SK-N-SH (cell line): ENCODE results near the gene FCMR. TPM values are rescaled to one million over a fixed set of nuclear protein-coding genes. Genes with fewer than 3 reads are reported as not detected.

ENCODE experiments used
- CTCF ChIA-PET: fragments of 300-600, 350-600 bp; formaldehyde crosslinking; extraction: SDS; loops from one replicate; lab custom pipeline; 2021; lab: Yijun Ruan, JAX
- POLR2A ChIA-PET: fragments of 350-600 bp; sonication (Branson Sonifier 250); formaldehyde crosslinking; extraction: SDS; loops from one replicate; lab custom pipeline; 2020; ENCODE audit warnings: antibody characterized with exemption, inconsistent platforms; lab: Yijun Ruan, JAX
- DNase-seq: peaks from one replicate; pipeline ENCODE4 v3.0.0; 2012
- H2AFZ ChIP-seq: fragments of 200-600 bp; sonication (generic); 2 replicates; pipeline ENCODE4 v1.8.1; 2016; ENCODE audit warnings: antibody characterized with exemption, mild to moderate bottlenecking, low read depth
- H3F3A ChIP-seq: fragments of 200-600 bp; sonication (generic); replicated peaks from 2 replicates; pipeline ENCODE3; 2016; ENCODE audit warnings: antibody characterized with exemption, mild to moderate bottlenecking; ENCODE audit not compliant: insufficient read depth
- H3K27ac ChIP-seq, 2 experiments: fragments of 200-500 bp in 1 of 2; fragments of 200-600 bp in 1 of 2; sonication (Bioruptor generic) in 1 of 2; sonication (generic), shearing (Covaris generic) in 1 of 2; 2 replicates each; pipeline versions ENCODE4 v1.5.1 to v1.6.1; 2014 to 2016; ENCODE audit warnings: low read depth in 2 of 2, inconsistent platforms in 1 of 2, low read length in 1 of 2, mild to moderate bottlenecking in 1 of 2, mixed read lengths in 1 of 2
- H3K27me3 ChIP-seq: fragments of 200-600 bp; sonication (generic), shearing (Covaris generic); 2 replicates; pipeline ENCODE4 v1.6.1; 2016; ENCODE audit warnings: mixed run types; ENCODE audit not compliant: insufficient read depth
- H3K36me3 ChIP-seq, 2 experiments: fragments of 200-500 bp in 1 of 2; fragments of 200-600 bp in 1 of 2; sonication (Bioruptor generic) in 1 of 2; sonication (generic) in 1 of 2; replicated peaks in 1 of 2; 2 replicates each; pipeline versions ENCODE3 to v1.5.1; 2014 to 2016; ENCODE audit warnings: low read length in 1 of 2, mild to moderate bottlenecking in 1 of 2; ENCODE audit not compliant: insufficient read depth in 2 of 2, control insufficient read depth in 1 of 2
- H3K4me1 ChIP-seq, 2 experiments: fragments of 200-500 bp in 1 of 2; fragments of 200-600 bp in 1 of 2; sonication (Bioruptor generic) in 1 of 2; sonication (generic), shearing (Covaris generic) in 1 of 2; 2 replicates each; pipeline versions ENCODE4 v1.5.1 to v1.6.1; 2014 to 2016; ENCODE audit warnings: low read depth in 1 of 2, low read length in 1 of 2, mixed run types in 1 of 2; ENCODE audit not compliant: insufficient read depth in 2 of 2, control insufficient read depth in 1 of 2
- H3K4me2 ChIP-seq: fragments of 200-600 bp; sonication (generic), shearing (Covaris generic); 2 replicates; pipeline ENCODE4 v1.6.1; 2017; ENCODE audit warnings: mixed run types
- H3K4me3 ChIP-seq, 2 experiments: fragments of 200-500 bp in 1 of 2; fragments of 200-600 bp in 1 of 2; sonication (Bioruptor generic) in 1 of 2; sonication (generic), shearing (Covaris generic) in 1 of 2; 2 replicates each; pipeline versions ENCODE4 v1.5.1 to v1.8.1; 2014 to 2016; ENCODE audit warnings: low read depth in 2 of 2, inconsistent platforms in 1 of 2, low read length in 1 of 2, mild to moderate bottlenecking in 1 of 2, mixed read lengths in 1 of 2, moderate library complexity in 1 of 2
- H3K79me2 ChIP-seq: fragments of 200-600 bp; sonication (generic); 2 replicates; pipeline ENCODE4 v1.8.1; 2017; ENCODE audit warnings: mild to moderate bottlenecking; ENCODE audit not compliant: insufficient read depth
- H3K9ac ChIP-seq: fragments of 200-600 bp; sonication (generic); 2 replicates; pipeline ENCODE4 v1.6.1; 2017; ENCODE audit warnings: mixed run types
- H3K9me2 ChIP-seq: fragments of 200-600 bp; sonication (generic); 2 replicates; pipeline ENCODE4 v1.6.1; 2017; ENCODE audit warnings: mixed run types
- H3K9me3 ChIP-seq: fragments of 200-600 bp; sonication (generic); 2 replicates; pipeline ENCODE4 v1.6.1; 2017; ENCODE audit warnings: mixed run types, mild to moderate bottlenecking, moderate library complexity
- H4K20me1 ChIP-seq: fragments of 200-600 bp; sonication (generic); 2 replicates; pipeline ENCODE4 v1.6.1; 2017; ENCODE audit warnings: mild to moderate bottlenecking, mixed run types; ENCODE audit not compliant: insufficient read depth
- CHD2 ChIP-seq: fragments of 150-350 bp; IDR thresholded peaks from 2 replicates; pipeline ENCODE4 v1.6.1; 2018; ENCODE audit warnings: low read length; ENCODE audit not compliant: partially characterized antibody
- FOSL2 ChIP-seq: IDR thresholded peaks from 2 replicates; pipeline ENCODE4 v1.4.0; 2012; ENCODE audit warnings: low read depth, mild to moderate bottlenecking, moderate library complexity, borderline replicate concordance
- FOXM1 ChIP-seq: IDR thresholded peaks from 2 replicates; pipeline ENCODE4 v1.4.0; 2012; ENCODE audit warnings: low read depth, mild to moderate bottlenecking
- GABPA ChIP-seq: IDR thresholded peaks from 2 replicates; pipeline ENCODE4 v1.4.0; 2012; ENCODE audit warnings: low read depth, mild to moderate bottlenecking
- JUND ChIP-seq: IDR thresholded peaks from 2 replicates; pipeline ENCODE4 v1.4.0; 2012
- MEF2A ChIP-seq: IDR thresholded peaks from 2 replicates; pipeline ENCODE4 v1.4.0; 2012; ENCODE audit warnings: low read depth, borderline replicate concordance
- MXI1 ChIP-seq: IDR thresholded peaks from 2 replicates; pipeline ENCODE4 v1.6.1; 2012; ENCODE audit warnings: mild to moderate bottlenecking, low read depth, low read length, improper control_type of control experiment
- NRF1 ChIP-seq: IDR thresholded peaks from 2 replicates; pipeline ENCODE4 v1.6.1; 2012; ENCODE audit warnings: low read depth, mild to moderate bottlenecking, low read length
- RCOR1 ChIP-seq: fragments of 150-350 bp; IDR thresholded peaks from 2 replicates; pipeline ENCODE4 v1.6.1; 2017; ENCODE audit warnings: antibody characterized with exemption, low read length
- REST ChIP-seq: IDR thresholded peaks from 2 replicates; pipeline ENCODE4 v1.6.1; 2012; ENCODE audit warnings: mild to moderate bottlenecking, low read depth, low read length, moderate library complexity
- RFX5 ChIP-seq: IDR thresholded peaks from 2 replicates; pipeline ENCODE4 v1.6.1; 2012; ENCODE audit warnings: mild to moderate bottlenecking, improper control_type of control experiment, low read length
- RXRA ChIP-seq: IDR thresholded peaks from 2 replicates; pipeline ENCODE4 v1.4.0; 2012; ENCODE audit warnings: low read depth, mild to moderate bottlenecking, borderline replicate concordance
- SMC3 ChIP-seq: IDR thresholded peaks from 2 replicates; pipeline ENCODE4 v1.6.1; 2012; ENCODE audit warnings: low read depth, low read length, improper control_type of control experiment
- TCF12 ChIP-seq: IDR thresholded peaks from 2 replicates; pipeline ENCODE4 v1.4.0; 2012
- TEAD4 ChIP-seq: IDR thresholded peaks from 2 replicates; pipeline ENCODE4 v1.4.0; 2012; ENCODE audit warnings: mild to moderate bottlenecking, borderline replicate concordance; ENCODE audit not compliant: insufficient read depth
- USF2 ChIP-seq: fragments of 150-350 bp; IDR thresholded peaks from 2 replicates; pipeline ENCODE4 v1.6.1; 2017; ENCODE audit warnings: antibody characterized with exemption, low read length, low read depth, borderline replicate concordance
- ZBTB33 ChIP-seq: IDR thresholded peaks from 2 replicates; pipeline ENCODE4 v1.4.0; 2012; ENCODE audit warnings: low read depth, borderline replicate concordance
- WGBS: methylation state at CpG from one replicate; pipeline ENCODE4 v1.1.6; 2017; ENCODE audit warnings: low lambda C conversion rate; 5-methylcytosine and 5-hydroxymethylcytosine counted together
- polyA plus RNA-seq, 3 experiments: library from polyadenylated mRNA; depleted of rRNA; stranded (reverse); fragments of >200 nt; gene quantifications; 2 replicates each; pipeline ENCODE4 v1.2.3, GENCODE V29; 2012

FCMR gene
- polyA plus RNA-seq, 1 of the 3 experiments (the other 2 are of a cell fraction), result 0.15 TPM

- TF ChIP-seq USF2 (no peak), GABPA (no peak), CHD2 (no peak), REST (no peak), MEF2A (no peak)
These were observed 18.8 kb upstream of the FCMR start (continued) for GRCh38 chr1:206940588-206940936.

GRCh38 chr1:206939841-206940587 lies 18.3 kb upstream of the FCMR start:
- POLR2A ChIA-PET, result no interaction called here

More at GRCh38 chr1:206939841-206940587, 18.3 kb upstream of the FCMR start:
- TF ChIP-seq FOSL2 (no peak), RCOR1 (no peak), TCF12 (no peak), SMC3 (no peak), RFX5 (no peak), JUND (no peak), ZBTB33 (no peak), GABPA (no peak), TEAD4 (no peak), FOXM1 (no peak), RXRA (no peak), MEF2A (no peak), MXI1 (no peak), NRF1 (no peak)
- WGBS, result 51% methylated on average over 7 of the region's 9 CpGs
- Histone ChIP-seq H3K4me3 (no peak overlapping the region), H3F3A (no peaks in the 10 kb centered on the region), H3K9me3 (no peaks in the 10 kb centered on the region), H3K4me2 (no peak overlapping the region), H4K20me1 (no peaks in the 10 kb centered on the region), H3K4me1 (no peaks in the 10 kb centered on the region), H3K79me2 (no peaks in the 10 kb centered on the region), H3K36me3 (no peaks in the 10 kb centered on the region), H3K27me3 (peaks cover 37% of the 10 kb centered on the region; the same call in 1 of the 2 replicates), H3K9ac (no peak overlapping the region), H3K9me2 (no peaks in the 10 kb centered on the region), H2AFZ (no peak overlapping the region), H3K27ac (no peak overlapping the region)
- CTCF ChIA-PET, result interaction anchor here (0.6 to 1.3 kb wide), 4 partner anchors 22 to 866 kb away, joined by 3 read pairs; no protein-coding TSS in a partner anchor
- no peak for DNase-seq
